Hindlimb muscle (tissue), 1 donor: Measurements from ENCODE around the gene OR5H14. TPM values are rescaled to one million over a fixed set of nuclear protein-coding genes. Genes with fewer than 3 reads are reported as not detected.
A peak's percentile ranks its signal among the peaks of the same experiment; 100 is the strongest.
"Not testable (repeated sequence)": the region's sequence is repeated elsewhere in the genome, so short reads cannot be mapped to it uniquely, and the experiment has no call there.

ENCODE experiments used
- DNase-seq: peaks from one replicate; pipeline ENCODE4 v3.0.0-alpha.2; 2013
- polyA plus RNA-seq: library from polyadenylated mRNA; unstranded; fragments of 120-200 nt; gene quantifications from one replicate; pipeline ENCODE4 v1.2.1, GENCODE V29; 2013; ENCODE audit not compliant: insufficient read length

Gene OR5H14
- polyA plus RNA-seq, result not detected

DNA sequence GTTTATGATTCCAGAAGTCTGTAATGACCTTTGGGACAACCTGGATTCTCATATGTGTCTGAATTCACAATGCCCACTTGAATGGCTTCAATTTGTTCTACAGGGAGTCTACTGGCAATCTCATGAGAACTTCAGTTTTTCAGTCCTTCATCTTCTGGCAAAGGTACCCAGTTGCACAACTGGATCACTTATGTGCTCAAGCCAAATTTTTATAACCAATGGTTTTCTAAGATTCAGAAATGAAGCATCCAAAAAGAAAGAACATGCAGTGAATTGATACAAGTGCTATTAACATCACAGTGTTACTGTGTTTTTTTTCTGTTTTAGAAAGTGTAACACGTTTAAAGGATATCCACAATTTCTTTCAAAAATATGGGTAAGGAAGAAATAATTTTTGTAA, at the start of gene OR5H14:
TSS of gene OR5H14 (plus strand) at position 301 of the 400 bp plus-strand sequence. CDS start 1,907 bp downstream, outside the sequence.
- no peak for DNase-seq

DNA sequence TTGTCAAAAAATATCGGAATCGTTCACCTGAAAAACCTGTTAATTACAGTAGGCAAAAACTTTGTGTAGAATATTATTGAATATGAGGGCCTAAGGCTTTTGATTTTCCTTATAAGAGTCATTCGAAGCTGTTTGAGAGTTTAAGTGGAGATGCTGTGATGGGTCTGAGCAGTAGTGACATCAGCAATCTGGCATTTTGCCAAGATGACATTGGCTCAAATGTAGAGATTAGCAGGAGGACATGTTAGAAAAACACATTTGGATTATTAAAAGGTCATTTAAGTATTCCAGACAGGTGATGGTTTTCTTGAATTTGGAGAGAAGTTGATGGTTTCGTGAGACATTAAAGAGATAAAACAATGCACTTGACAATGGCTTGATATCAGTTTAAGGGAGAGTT, 47.4 kb upstream of the OR5H14 start:
- no peak for DNase-seq

DNA sequence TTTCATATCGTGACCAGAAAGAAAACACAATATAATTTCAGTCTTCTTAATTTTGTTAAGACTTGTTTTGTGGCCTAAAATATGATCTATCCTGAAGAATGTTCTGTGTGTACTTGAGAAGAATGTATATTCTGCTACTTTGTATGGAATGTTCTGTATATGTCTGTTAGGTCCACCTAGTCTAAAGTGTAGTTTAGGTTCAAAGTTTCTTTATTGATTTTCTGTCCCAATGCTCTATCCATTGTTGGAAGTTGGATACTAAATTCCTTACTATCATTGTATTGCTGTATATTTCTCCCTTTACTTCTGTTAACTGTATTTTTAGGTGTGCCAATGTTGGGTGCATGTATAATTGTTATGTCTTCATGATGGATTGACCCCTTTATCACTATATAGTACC, 39.1 kb upstream of the OR5H14 start:
- DNase-seq, result no peak

- no peak for DNase-seq
These were observed 37.3 kb upstream of the OR5H14 start for GRCh38 chr3:98109807-98110549.

- DNase-seq, result no peak
These were observed 36.8 kb upstream of the OR5H14 start for GRCh38 chr3:98110550-98110908.

GRCh38 chr3:98114264-98114663, 33.0 kb upstream of the OR5H14 start:
- DNase-seq, result no peak

DNA sequence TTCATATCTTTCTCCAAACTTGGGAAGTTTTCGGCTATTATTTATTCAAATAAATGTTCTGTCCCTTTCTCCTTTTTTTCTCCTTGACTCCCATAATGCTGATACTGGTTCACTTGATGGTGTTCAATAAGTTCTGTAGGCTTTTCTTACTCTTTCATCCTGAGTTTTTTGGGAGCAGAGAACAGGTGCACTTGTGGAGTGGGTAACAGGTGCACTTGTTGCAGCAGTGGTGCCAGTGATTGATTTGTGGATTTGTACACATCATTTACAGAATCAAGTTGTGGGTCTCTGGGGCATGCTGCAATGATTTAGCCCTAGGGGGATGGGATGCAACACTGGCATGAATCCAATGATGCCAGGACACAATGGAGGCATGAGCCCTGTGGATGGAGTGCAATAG, 31.6 kb upstream of the OR5H14 start:
- no peak for DNase-seq

GRCh38 chr3:98130421-98130820, 16.9 kb upstream of the OR5H14 start, which contains the start of gene OR5H1:
OR5H1 (plus strand) TSS chr3:98130721; CDS start chr3:98132698, 1,977 bp downstream.
- DNase-seq, result no peak

GRCh38 chr3:98136631-98137030, 10.6 kb upstream of the OR5H14 start:
- no peak for DNase-seq

GRCh38 chr3:98137826-98138557, 9.3 kb upstream of the OR5H14 start:
- DNase-seq, result not testable (repeated sequence)

GRCh38 chr3:98140531-98140930, 6.7 kb upstream of the OR5H14 start:
- no peak for DNase-seq

GRCh38 chr3:98148751-98149150, 1.5 kb downstream of the OR5H14 start:
- DNase-seq, result no peak

DNA sequence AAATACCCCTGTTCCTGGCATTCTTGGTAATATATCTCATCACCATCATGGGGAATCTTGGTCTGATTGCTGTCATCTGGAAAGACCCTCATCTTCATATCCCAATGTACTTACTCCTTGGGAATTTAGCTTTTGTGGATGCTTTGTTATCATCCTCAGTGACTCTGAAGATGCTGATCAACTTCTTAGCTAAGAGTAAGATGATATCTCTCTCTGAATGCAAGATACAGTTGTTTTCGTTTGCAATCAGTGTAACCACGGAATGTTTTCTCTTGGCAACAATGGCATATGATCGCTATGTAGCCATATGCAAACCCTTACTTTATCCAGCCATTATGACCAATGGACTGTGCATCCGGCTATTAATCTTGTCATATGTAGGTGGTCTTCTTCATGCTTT, 2.2 kb downstream of the OR5H14 start:
- not testable (repeated sequence) for DNase-seq

DNA sequence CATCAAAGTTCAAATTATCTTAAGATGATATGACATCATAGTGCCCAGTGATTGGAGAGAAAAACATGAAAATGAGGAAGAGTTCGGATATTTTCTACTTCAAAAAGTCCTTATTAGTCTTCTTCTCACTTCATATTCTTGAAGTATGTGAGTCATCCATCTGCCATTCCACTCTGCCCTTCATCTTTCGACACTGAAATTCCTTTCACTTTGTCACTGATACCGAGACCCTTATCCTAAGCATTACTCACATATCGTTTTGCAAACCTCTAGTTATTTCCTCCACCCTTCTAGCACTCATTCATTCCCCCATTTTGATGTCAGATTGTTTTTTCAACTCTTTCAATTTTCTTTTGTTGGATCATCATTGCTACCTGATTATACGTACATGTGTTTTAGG, 4.0 kb downstream of the OR5H14 start:
- no peak for DNase-seq

- DNase-seq, result no peak
These were observed 19.1 kb downstream of the OR5H14 start, which contains the start of gene OR5H15 for GRCh38 chr3:98166396-98166795. OR5H15 (plus strand) TSS chr3:98166696; CDS start chr3:98168700, 2,004 bp downstream.

- DNase-seq, result no peak
These were observed 23.8 kb downstream of the OR5H14 start for GRCh38 chr3:98171071-98171470.

DNA sequence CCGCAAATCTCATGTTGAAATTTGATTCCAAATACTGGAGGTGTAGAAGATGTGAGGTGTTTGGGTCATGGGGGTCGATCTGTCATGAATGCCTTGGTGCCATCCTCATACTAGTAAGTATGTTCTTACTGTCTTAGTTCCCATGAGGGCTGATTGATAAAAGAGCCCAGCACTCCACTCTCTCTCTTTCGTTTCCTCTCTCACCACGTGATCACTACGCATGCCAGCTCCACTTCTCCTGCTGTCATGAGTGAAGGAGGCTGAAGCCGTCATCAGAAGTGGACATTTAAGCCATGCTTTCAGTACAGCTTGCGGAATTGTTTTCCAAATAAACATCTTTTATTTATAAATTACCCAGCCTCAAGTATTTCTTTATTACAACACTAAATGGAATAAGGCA, 25.3 kb downstream of the OR5H14 start:
- DNase-seq, result no peak

GRCh38 chr3:98180319-98180890, 33.1 kb downstream of the OR5H14 start:
- DNase-seq, result no peak

GRCh38 chr3:98182196-98182595, 34.9 kb downstream of the OR5H14 start:
- DNase-seq, result no peak

DNA sequence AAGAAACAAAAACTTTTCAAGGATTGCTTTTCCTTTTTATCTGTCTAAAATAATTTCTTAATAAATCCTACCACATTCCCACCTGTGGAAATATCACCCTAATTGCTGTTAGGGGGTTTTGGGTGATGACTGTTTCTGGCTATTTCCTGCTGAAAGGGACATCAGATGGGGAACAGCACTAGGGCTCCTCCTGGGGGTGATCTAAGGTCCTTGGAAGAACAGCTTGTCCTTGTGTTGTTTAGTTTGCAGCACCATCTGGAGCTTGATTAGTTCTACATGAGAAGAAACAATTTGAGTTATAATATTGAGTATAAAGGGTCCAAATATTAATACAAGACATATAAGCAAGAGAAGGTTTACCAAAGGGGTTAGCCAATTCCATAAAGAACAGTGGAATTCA, 37.9 kb downstream of the OR5H14 start:
- peak; percentile 11 for DNase-seq

DNA sequence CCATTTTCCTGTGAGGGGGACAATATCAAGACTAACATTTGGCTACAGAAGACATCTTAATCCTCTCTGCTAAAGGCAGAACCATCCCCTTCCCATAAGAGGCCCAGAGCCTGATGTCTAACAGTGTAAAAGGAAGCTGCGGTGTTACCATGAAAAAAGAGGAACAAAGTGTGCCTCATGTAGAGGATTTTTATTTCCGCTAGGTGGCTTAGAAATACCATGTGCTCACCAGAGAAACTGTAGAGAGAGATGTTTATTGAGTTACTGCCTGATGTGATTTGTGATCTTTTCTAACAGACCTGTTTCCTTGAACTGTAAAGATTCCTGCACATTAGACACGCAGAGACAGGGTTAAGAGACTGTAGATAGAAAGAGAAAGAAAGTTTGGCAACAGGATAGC, 41.3 kb downstream of the OR5H14 start:
- DNase-seq, result no peak

- not testable (repeated sequence) for DNase-seq
These were observed 43.6 kb downstream of the OR5H14 start for GRCh38 chr3:98190911-98191310.

GRCh38 chr3:98196293-98196692, 49.0 kb downstream of the OR5H14 start:
- not testable (repeated sequence) for DNase-seq

- no peak for DNase-seq
These were observed 51.7 kb downstream of the OR5H14 start for GRCh38 chr3:98199020-98199419.
